ENCODE measurements around the gene NOS1AP.
"Not testable (repeated sequence)": the region's sequence is repeated elsewhere in the genome, so short reads cannot be mapped to it uniquely, and the experiment has no call there.

Gene NOS1AP

DNA sequence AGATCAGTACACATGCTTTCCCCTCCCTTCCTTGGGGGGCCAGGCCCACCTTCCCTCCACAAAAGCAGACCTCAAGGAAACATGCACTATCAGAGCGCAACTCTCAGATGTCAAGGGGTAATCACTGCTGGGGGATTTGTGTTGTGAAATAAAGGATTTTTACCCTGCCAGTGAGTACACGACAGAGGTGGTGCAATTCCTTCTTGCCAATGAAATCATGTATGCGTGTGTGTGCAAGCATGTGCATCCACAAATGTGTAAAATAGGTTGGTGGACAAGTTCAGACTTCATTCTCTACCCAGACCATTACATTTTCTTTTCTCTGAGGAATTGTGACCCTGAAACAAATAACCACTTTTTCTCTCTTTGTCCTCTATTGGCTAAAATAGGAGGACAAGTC is 9.8 kb upstream of the NOS1AP start:
- no peak for DNase-seq (ENCODE audit: low read depth)

GRCh38 chr1:162060314-162060713 is 9.2 kb upstream of the NOS1AP start:
- no peak for DNase-seq (ENCODE audit: low read depth)

- no peak for DNase-seq (ENCODE audit: low read depth)
Measured at GRCh38 chr1:162062542-162063015, 6.9 kb upstream of the NOS1AP start.

DNA sequence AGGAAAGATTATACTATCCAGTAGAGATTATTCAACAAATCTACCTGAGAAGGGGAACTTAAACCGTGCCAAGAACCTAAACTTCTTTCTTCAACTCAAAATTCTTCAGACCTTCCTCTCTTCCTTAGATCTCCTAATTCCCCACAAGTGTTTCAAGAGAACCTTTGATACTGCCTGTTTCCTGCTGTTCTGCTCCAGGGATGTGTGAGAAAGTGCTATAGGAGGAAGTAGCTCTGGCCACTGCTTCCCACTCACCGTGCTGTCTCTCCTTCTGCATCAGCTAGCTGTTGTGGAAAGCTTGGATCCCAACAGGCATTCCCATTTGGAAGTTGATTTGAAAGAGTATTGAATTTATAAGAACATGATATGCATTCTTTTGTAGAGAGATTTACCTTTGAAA is 4.5 kb upstream of the NOS1AP start:
- no peak for DNase-seq (ENCODE audit: low read depth)

GRCh38 chr1:162066836-162067235 is 2.7 kb upstream of the NOS1AP start:
- DNase-seq (ENCODE audit: low read depth): not testable (repeated sequence)

- DNase-seq (ENCODE audit: low read depth): no peak
Measured at GRCh38 chr1:162067466-162067865, 2.0 kb upstream of the NOS1AP start.

DNA sequence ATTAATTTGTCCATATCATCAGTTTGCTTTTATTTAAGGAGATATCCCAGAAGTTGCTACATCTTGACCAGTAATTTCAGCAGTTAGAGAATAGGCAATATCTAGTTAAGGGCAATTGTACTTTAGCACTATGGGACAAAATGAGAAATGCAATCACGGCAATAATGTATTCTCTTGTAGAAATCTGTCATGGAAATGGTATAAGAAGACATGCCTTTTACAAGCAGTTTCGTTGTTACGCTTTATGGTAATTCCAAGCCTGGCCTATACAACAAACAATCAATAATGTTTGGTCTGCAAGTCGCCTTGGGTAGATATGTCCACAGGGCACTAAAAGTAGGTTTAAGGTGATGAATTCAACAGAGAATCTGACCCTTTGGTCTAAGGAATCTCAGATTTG is 1.2 kb upstream of the NOS1AP start:
- no peak for DNase-seq (ENCODE audit: low read depth)

DNA sequence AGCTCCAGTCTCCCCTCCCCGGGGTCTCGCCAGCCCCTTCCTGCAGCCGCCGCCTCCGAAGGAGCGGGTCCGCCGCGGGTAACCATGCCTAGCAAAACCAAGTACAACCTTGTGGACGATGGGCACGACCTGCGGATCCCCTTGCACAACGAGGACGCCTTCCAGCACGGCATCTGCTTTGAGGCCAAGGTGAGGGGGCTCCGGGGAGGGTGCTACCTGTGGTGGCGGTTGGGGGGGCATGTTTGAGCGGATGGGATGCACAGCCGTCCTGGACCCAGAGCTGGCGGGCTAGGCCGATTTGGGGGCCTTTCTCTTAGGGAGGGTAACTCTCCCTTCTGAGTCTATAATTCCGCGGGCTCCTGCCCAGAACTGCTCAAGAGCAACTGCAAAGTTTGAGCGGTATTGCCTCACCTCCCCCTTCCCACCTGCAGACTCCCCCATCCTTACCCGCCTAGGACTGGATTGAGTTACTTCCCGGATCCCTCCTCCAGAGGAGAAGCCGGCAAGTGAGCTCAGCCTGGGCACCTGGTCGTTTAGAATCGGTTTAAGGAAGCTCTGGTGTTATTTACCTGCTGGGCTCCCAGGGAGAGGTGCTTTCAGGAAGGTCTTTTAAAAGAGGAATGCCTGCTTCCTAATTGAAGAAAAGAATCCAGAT is 730 bp downstream of the NOS1AP start:
- no peak for DNase-seq (ENCODE audit: low read depth)

DNA sequence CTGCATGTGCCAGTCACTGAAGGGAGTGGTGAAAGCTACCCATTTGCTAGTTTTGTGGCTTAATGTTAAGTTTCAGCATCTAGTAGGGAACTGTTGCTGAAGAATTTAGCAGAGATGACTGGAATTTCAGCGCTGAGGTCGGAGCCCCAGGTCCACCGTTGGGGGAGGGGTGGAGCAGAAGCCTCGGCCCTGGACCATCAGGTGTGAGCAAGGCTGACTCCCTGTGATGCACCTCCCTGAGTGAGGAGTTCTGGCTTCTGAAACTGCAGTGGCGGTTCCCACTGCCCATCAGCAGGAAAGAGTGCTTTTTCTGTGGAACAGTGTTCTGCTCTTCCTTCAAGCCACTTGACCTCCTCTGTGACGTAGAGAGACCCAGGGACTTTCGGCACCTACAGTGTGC is 1.3 kb downstream of the NOS1AP start:
- no peak for DNase-seq (ENCODE audit: low read depth)

DNA sequence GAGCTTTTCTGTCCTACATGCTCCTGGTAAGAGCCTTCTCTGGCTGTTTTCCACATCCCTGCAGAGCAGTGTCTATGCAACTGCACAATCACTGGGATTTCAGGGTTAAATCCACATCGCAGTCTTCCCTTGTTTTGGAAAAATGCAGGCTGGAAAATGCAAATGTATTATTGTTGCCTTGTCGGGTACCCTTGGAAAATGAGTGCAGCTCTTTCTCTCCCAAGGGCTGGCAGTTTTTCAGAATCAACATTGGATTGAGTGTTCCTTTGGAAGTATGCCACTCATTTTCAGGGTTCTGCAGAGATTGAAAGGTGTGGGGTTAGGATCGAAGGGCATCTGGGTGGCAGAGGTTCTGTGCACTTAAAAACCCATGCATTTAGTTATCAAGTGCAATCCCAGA is 3.2 kb downstream of the NOS1AP start:
- no peak for DNase-seq (ENCODE audit: low read depth)

GRCh38 chr1:162074276-162075005 is 5.0 kb downstream of the NOS1AP start:
- DNase-seq (ENCODE audit: low read depth): no peak

DNA sequence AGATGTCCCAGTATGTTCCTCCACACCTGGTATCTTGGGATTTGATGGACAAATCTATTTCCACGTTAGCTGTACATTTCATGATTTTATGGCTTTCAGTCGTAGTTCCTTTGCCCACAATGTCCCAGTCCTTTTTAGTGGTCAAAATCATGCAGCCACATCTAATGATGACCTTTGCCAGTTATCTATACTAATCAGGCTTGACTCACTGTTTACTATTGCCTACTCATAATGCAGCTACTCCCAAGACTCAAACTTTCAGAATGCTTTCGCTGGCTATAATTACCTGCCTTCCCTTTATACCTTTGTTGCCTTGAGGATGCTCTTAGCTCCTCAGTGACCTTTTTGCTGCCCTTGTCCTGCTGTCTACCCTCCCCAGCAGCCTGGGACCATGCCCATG is 6.4 kb downstream of the NOS1AP start:
- no peak for DNase-seq (ENCODE audit: low read depth)

GRCh38 chr1:162077648-162078299 is 8.3 kb downstream of the NOS1AP start:
- DNase-seq (ENCODE audit: low read depth): no peak

DNA sequence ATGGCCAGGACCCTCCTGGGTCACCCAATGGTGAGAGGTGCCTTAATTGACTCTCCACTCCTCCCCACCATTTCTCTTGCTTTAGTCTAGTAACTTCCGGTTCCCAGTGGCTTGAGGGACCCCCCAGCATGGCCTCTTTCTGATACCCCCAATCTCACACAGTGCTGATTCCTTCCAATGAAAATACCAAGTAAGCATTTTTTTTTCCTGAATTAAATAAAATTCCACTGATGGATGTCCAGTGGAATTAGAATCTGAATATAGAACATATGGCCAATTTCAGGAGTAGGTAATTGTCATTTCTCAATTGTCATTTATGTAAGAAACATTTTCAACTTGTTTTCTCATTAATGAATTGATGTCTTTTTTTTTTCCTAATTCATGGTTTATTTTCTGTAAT is 9.5 kb downstream of the NOS1AP start:
- DNase-seq (ENCODE audit: low read depth): no peak

DNA sequence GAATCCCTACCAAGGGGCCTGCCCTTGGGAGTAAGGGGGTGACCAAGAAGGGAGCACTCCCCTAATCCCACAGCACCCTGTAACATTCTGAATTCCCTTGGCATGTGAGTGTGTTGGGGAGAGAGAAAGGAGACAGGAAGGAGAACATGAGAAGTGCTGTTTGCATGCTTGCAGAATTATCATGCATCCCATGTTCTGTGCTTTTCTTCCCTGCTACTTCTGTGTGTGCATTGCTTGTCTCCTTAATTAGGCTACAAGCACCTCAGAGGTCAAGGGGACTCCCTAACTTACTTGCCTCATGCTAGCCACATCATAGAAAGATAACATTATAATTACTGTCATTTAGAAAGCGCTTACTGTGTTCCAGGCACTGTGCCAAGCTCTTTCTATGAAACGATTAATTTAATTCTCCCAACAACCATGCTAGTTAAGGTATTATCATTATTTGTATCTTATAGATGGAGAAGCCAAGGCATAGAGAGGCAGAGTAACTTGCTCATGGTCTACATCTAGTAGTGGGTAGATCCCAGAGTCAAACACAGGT is 11.1 kb downstream of the NOS1AP start:
- no peak for DNase-seq (ENCODE audit: low read depth)

- no peak for DNase-seq (ENCODE audit: low read depth)
Measured at GRCh38 chr1:162081316-162081715, 11.8 kb downstream of the NOS1AP start.

DNA sequence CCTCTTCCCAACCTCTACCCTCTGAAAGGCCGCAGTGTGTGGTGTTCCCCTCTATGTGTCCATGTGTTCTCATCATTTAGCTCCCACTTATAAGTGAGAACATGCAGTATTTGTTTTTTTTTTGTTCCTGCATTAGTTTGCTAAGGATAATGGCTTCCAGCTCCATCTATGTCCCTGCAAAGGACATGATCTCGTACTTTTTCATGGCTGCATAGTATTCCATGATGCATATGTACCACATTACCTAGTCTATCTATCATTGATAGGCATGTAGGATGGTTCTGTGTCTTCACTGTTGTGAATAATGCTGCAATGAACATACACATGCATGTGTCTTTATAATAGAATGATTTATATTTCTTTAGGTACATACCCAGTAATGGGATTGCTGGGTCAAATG is 12.6 kb downstream of the NOS1AP start:
- DNase-seq (ENCODE audit: low read depth): not testable (repeated sequence)

- no peak for DNase-seq (ENCODE audit: low read depth)
Measured at GRCh38 chr1:162083273-162083672, 13.8 kb downstream of the NOS1AP start.

DNA sequence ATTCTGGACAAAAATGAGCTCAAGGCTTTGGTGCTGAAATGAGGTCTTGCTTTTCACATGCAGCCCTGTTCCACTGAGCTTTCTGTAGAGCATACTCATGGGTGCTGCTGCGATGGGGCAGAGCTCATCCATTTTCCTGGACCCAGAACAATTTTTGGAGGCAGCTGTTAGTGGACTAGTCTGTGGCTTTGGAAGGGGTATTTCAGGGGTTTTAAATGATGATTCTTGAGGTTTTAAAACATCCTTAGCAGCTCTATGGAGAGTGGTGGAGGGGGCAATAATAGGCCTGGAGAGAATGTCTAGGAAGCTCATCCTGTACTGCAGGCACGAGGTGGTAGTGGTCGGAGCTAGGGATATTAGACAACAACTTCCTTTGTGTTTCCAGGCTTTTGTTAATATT is 16.5 kb downstream of the NOS1AP start:
- DNase-seq (ENCODE audit: low read depth): no peak

DNA sequence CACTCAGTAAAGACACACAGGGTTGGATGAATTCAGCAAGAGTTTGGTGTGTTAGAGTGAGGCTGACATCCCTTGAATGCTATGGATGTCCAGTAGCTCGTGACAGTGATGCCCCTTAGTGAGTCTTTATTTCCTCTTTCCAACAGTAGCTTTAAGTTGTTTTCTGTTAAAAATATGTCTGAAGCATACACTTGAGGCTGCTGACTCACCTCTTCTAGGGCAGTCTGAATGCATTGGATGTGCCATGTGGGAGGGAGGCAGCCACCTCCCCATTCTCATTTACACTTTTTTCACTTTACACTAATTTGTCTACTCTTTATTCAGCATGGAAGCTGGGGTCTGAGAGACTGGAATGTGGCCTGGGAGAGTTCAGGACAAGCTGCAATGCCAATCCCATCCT is 17.6 kb downstream of the NOS1AP start:
- no peak for DNase-seq (ENCODE audit: low read depth)

DNA sequence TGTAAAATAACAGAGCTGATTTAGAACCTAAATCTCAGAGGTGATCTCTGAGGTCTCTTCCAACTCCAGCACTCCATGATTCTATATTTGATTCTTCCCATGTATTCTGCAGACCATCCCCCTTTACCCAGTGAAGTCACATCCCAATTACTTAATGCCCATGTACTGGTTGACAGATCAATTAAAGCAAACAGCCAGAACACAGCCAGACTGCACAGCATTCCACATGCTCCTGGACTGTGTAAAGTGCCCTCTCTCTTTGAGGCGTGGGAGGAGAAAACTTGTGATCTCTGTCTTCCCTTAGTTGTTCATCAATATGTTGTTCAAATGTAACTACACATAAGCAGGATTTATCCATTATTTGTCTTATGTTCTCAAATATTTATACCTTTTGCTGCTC is 18.1 kb downstream of the NOS1AP start:
- DNase-seq (ENCODE audit: low read depth): no peak

- no peak for DNase-seq (ENCODE audit: low read depth)
Measured at GRCh38 chr1:162088281-162088969, 18.9 kb downstream of the NOS1AP start.
